GM13976 (cell line): Measurements from ENCODE around the gene PSMD13.

Experiments used
- DNase-seq: peaks from one replicate; pipeline ENCODE4 v3.0.0; 2012; ENCODE audit warnings: low spot score
- in situ Hi-C: fragments of 300-500 bp; cut with MboI; formaldehyde crosslinking; loops from one replicate; pipeline ENCODE4 v1.12.0; 2022; ENCODE audit warnings: low sequenced_read_pairs, mixed read lengths, inconsistent platforms; ENCODE audit not compliant: unreplicated experiment
- TF ChIP-seq, protein P1 (sequence below): IDR thresholded peaks from 2 replicates; pipeline ENCODE4 v1.5.1; 2012; ENCODE audit warnings: borderline replicate concordance, mild to moderate bottlenecking; ENCODE audit not compliant: insufficient read depth; ENCODE audit errors: extremely low read depth, missing control alignments, control extremely low read depth

The PSMD13 gene

DNA sequence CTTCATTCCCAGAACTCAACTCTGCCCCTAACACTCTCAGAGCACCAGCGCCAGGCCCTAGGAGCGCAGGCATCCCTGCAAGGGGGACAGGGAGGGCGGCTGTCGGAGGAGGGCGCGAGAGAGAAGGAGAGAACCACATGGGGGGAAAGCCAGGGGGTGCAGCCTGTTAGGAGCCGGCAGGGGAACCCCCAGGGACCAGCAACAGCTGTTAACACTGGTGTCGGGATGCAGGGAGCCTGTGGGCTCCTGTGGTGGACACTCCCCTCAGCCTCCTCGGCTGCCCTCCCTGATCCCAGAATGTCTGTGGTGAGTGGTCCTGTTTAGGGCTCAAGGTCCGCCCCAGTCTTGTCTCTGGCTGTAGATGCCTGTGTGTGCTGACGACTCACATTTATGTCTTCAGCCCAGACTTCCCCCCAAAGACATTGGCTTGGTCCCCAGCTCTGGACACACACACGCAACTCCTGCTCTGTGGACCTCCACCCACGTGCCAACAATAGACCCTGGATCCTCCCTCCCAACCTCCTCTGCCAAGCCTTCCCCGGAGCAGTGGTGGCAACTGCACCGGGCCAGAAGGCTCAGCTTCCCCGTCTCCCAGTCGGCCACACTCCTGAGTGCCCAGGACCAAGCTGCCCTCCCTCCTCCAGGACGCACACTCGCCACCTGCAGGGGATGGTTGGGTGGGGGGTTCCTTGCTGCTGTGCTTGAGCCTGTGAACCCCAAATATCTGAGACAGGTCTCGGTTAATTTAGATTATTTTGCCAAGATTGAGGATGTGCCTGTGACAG lies 63.4 kb downstream of the PSMD13 start:
- TF ChIP-seq, protein P1, sequence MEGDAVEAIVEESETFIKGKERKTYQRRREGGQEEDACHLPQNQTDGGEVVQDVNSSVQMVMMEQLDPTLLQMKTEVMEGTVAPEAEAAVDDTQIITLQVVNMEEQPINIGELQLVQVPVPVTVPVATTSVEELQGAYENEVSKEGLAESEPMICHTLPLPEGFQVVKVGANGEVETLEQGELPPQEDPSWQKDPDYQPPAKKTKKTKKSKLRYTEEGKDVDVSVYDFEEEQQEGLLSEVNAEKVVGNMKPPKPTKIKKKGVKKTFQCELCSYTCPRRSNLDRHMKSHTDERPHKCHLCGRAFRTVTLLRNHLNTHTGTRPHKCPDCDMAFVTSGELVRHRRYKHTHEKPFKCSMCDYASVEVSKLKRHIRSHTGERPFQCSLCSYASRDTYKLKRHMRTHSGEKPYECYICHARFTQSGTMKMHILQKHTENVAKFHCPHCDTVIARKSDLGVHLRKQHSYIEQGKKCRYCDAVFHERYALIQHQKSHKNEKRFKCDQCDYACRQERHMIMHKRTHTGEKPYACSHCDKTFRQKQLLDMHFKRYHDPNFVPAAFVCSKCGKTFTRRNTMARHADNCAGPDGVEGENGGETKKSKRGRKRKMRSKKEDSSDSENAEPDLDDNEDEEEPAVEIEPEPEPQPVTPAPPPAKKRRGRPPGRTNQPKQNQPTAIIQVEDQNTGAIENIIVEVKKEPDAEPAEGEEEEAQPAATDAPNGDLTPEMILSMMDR: no peak
- DNase-seq: peak; percentile 58

More for the DNA sequence above, 63.4 kb downstream of the PSMD13 start:
- in situ Hi-C loops: no loop called here
